K562 (cell line): ENCODE results near the gene TKT. TPM values are rescaled to one million over a fixed set of nuclear protein-coding genes. Genes with fewer than 3 reads are reported as not detected.

Experiments
- ATAC-seq: fragments of 200-7000 bp; cut with Tn5 transposase; 3 replicates; pipeline ENCODE4 v1.9.1; 2020; ENCODE audit warnings: moderate library complexity
- BruUV-seq: library from RNA; stranded (reverse); fragments of 400-500 nt; replicated peaks from 2 replicates; lab custom pipeline; 2021; lab: Mats Ljungman, UMichigan
- CTCF ChIA-PET: fragments of 300-600 bp; formaldehyde crosslinking; extraction: SDS; loops from one replicate; lab custom pipeline; 2021; ENCODE audit warnings: low intra/inter-chr PET ratio; lab: Yijun Ruan, JAX
- POLR2A ChIA-PET: fragments of 300-600, 350-650 bp; sonication (Branson Sonifier 250); formaldehyde crosslinking; extraction: SDS; loops from one replicate; lab custom pipeline; 2021; ENCODE audit warnings: antibody characterized with exemption, inconsistent platforms; lab: Yijun Ruan, JAX
- DNase-seq, 4 experiments: peaks; one replicate each; pipeline versions ENCODE4 v3.0.0 to v3.0.0-alpha.2; 2011 to 2018; ENCODE audit warnings: low spot score in 3 of 4, mixed read lengths in 3 of 4; ENCODE audit errors: extremely low read depth in 1 of 4
- FAIRE-seq: peaks from 2 replicates; lab custom pipeline; 2011; peaks lifted over from hg19 to GRCh38; lab: Jason Lieb, UNC
- H2AFZ ChIP-seq: 2 replicates; pipeline ENCODE4 v1.6.0; 2011; ENCODE audit warnings: low read depth, low read length, control low read depth, inconsistent platforms
- H3K27ac ChIP-seq: fragments of 200-600 bp; 3 replicates; pipeline ENCODE4 v1.8.0; 2011; ENCODE audit warnings: low read depth, mild to moderate bottlenecking, control low read depth, inconsistent platforms, low read length, moderate library complexity, mixed read lengths; ENCODE audit errors: extremely low read depth
- H3K27me3 ChIP-seq, 2 experiments: fragments of 300-600 bp in 1 of 2; 2 replicates in 1 of 2; 3 replicates in 1 of 2; pipeline versions ENCODE4 v1.6.0 to v1.8.0; 2011; ENCODE audit warnings: inconsistent platforms in 2 of 2, low read length in 2 of 2, mild to moderate bottlenecking in 1 of 2, mixed read lengths in 1 of 2, moderate library complexity in 1 of 2; ENCODE audit not compliant: control insufficient read depth in 2 of 2, insufficient read depth in 2 of 2
- H3K36me3 ChIP-seq: fragments of 300-600 bp; 3 replicates; pipeline ENCODE4 v1.8.0; 2011; ENCODE audit warnings: mild to moderate bottlenecking, low read length, inconsistent platforms; ENCODE audit not compliant: control insufficient read depth, insufficient read depth
- H3K4me1 ChIP-seq, 2 experiments: fragments of 200-600 bp in 1 of 2; replicated peaks in 1 of 2; 2 replicates in 1 of 2; 3 replicates in 1 of 2; pipeline versions ENCODE4 v1.5.1 to v1.8.0; 2011; ENCODE audit warnings: inconsistent platforms in 2 of 2, low read length in 2 of 2, mild to moderate bottlenecking in 1 of 2, mixed read lengths in 1 of 2, moderate library complexity in 1 of 2; ENCODE audit not compliant: control insufficient read depth in 2 of 2, insufficient read depth in 2 of 2
- H3K4me2 ChIP-seq: 2 replicates; pipeline ENCODE4 v1.6.1; 2011; ENCODE audit warnings: low read length, control low read depth, inconsistent platforms, mixed read lengths; ENCODE audit not compliant: insufficient read depth
- H3K4me3 ChIP-seq: fragments of 200-600 bp; sonication (generic), shearing (Covaris generic); 2 replicates; pipeline ENCODE4 v1.5.1; 2016; ENCODE audit warnings: control low read depth, inconsistent platforms
- H3K79me2 ChIP-seq: fragments of 200-600 bp; 3 replicates; pipeline ENCODE4 v1.8.0; 2011; ENCODE audit warnings: low read length, inconsistent platforms; ENCODE audit not compliant: control insufficient read depth, insufficient read depth
- H3K9ac ChIP-seq, 2 experiments: 2 replicates each; pipeline versions ENCODE4 v1.6.0 to v1.6.1; 2011; ENCODE audit warnings: low read depth in 2 of 2, low read length in 2 of 2, control low read depth in 1 of 2, inconsistent platforms in 1 of 2, mild to moderate bottlenecking in 1 of 2, mixed read lengths in 1 of 2; ENCODE audit not compliant: insufficient read depth in 1 of 2
- H3K9me1 ChIP-seq: one replicate; pipeline ENCODE4 v1.6.0; 2011; ENCODE audit warnings: inconsistent platforms, mild to moderate bottlenecking, low read length, moderate library complexity; ENCODE audit not compliant: control insufficient read depth, insufficient read depth
- H3K9me3 ChIP-seq: replicated peaks from 2 replicates; pipeline ENCODE4 v1.5.1; 2011; ENCODE audit warnings: low read depth, low read length, inconsistent platforms; ENCODE audit not compliant: control insufficient read depth, insufficient read depth
- H4K20me1 ChIP-seq: replicated peaks from 2 replicates; pipeline ENCODE4 v1.6.1; 2011; ENCODE audit warnings: low read length, inconsistent platforms, mixed read lengths; ENCODE audit not compliant: control insufficient read depth, insufficient read depth
- ARNT ChIP-seq, 2 experiments: fragments of 450-650 bp; IDR thresholded peaks; 2 replicates each; pipeline ENCODE4 v1.6.1; 2016; ENCODE audit warnings: mild to moderate bottlenecking in 1 of 2
- CBX3 ChIP-seq, 2 experiments: IDR thresholded peaks; 1 replicate in 1 of 2; 2 replicates in 1 of 2; pipeline ENCODE4 v1.6.1; 2012; ENCODE audit warnings: inconsistent platforms in 2 of 2, low read length in 2 of 2, borderline replicate concordance in 1 of 2, control low read depth in 1 of 2
- CTCFL ChIP-seq: IDR thresholded peaks from 2 replicates; pipeline ENCODE4 v1.6.1; 2011; ENCODE audit warnings: borderline replicate concordance, low read depth, mild to moderate bottlenecking, moderate library complexity, low read length; ENCODE audit not compliant: insufficient read depth, poor library complexity, severe bottlenecking
- GATAD2A ChIP-seq: fragments of 450-650 bp; IDR thresholded peaks from 2 replicates; pipeline ENCODE4 v1.6.1; 2017
- HMG20A ChIP-seq: fragments of 450-650 bp; formaldehyde crosslinking; conservative IDR thresholded peaks from 2 replicates; pipeline ENCODE4 v1.4.0; 2020; ENCODE audit warnings: mild to moderate bottlenecking, mixed read lengths
- L3MBTL2 ChIP-seq: fragments of 450-650 bp; IDR thresholded peaks from 2 replicates; pipeline ENCODE4 v1.6.1; 2016; ENCODE audit warnings: mild to moderate bottlenecking, moderate library complexity
- SPI1 ChIP-seq: IDR thresholded peaks from 2 replicates; pipeline ENCODE4 v1.6.1; 2011; ENCODE audit warnings: low read depth, low read length, control low read depth, borderline replicate concordance
- TCF15 ChIP-seq: fragments of 250-450 bp; sonication (Bioruptor Pico); IDR thresholded peaks from 2 replicates; pipeline ENCODE4 v1.8.0; 2022; ENCODE audit warnings: moderate library complexity, mild to moderate bottlenecking, inconsistent platforms
- WGBS: fragments of 100-300 bp; shearing (Covaris generic); methylation state at CpG from one replicate; pipeline ENCODE4 v1.1.6; 2016; ENCODE audit warnings: low coverage, mixed read lengths; ENCODE audit not compliant: insufficient coverage; ENCODE audit errors: missing lambda C conversion rate; 5-methylcytosine and 5-hydroxymethylcytosine counted together
- in situ Hi-C: fragments of 300-500 bp; cut with MboI; formaldehyde crosslinking; loops from 4 replicates; pipeline ENCODE4 v1.15.0; 2018; ENCODE audit warnings: inconsistent platforms, mixed read lengths
- intact Hi-C: fragments of 100-400 bp; cut with micrococcal nuclease; formaldehyde crosslinking; loops from 2 replicates; pipeline ENCODE4 v1.14.2; 2022
- polyA plus RNA-seq, 8 experiments: library from polyadenylated mRNA; depleted of rRNA in 4 of 8; stranded (reverse) in 5 of 8; unstranded in 3 of 8; fragments of >200 nt; fragmentation: Nextera tagmentation in 2 of 8; fragmentation: Illumina TruSeq in 1 of 8; extraction: Ambion mirVana in 2 of 8; extraction: Trizol in 1 of 8; gene quantifications; 2 replicates each; pipeline versions ENCODE4 v1.2.1 to v1.2.3, GENCODE V29; 2011 to 2014; ENCODE audit warnings: inconsistent platforms in 1 of 8, missing spikeins in 1 of 8
- total RNA-seq, 7 experiments: library from RNA; depleted of rRNA in 6 of 7; stranded (reverse); fragments of >200 nt in 6 of 7; fragmentation: Illumina TruSeq in 2 of 7; extraction: Trizol in 2 of 7; gene quantifications; 2 replicates each; pipeline versions ENCODE4 v1.2.1 to v1.2.3, GENCODE V29; 2011 to 2021; ENCODE audit warnings: low replicate concordance in 1 of 7

The TKT gene
- total and polyA plus RNA-seq, 9 of the 15 experiments (the other 6 are each of a cell fraction or from before 2014, with no cell fraction given) = 58.1 to 401 (median 187) TPM

- TF ChIP-seq HMG20A (CRISPR knock-in tag) (no peak), CTCFL (peak; percentile 70), GATAD2A (no peak), CBX3 (IDR thresholded peaks at IDR 0.05; ENCODE audit: borderline replicate concordance in 1 of 2, low read length in 2 of 2) (peak in 1 of 2 experiments; percentile 18; a peak in 1 of 3 replicates), L3MBTL2 (0 out of 2 replicates have a peak, but pooled peaks have one; percentile 15), TCF15 (CRISPR knock-in tag) (no peak)
Observed at GRCh38 chr3:53219895-53220483, 35.8 kb downstream of the TKT start (continued).

- ChIA-PET CTCF (no interaction called here), POLR2A (interaction anchor here (0.6 kb wide), 1 partner anchor 18 kb away, joined by 4 read pairs; no protein-coding TSS in a partner anchor)
- Histone ChIP-seq H4K20me1 (peaks cover 8% of the 10 kb centered on the region), H3K4me1 (no peaks in the 10 kb centered on the region), H3K27ac (no peak overlapping the region), H3K79me2 (no peaks in the 10 kb centered on the region), H3K36me3 (peaks cover 4% of the 10 kb centered on the region; the same call in 1 of the 3 replicates), H3K4me2 (no peak overlapping the region), H3K27me3 (no peaks in the 10 kb centered on the region), H3K9me3 (no peaks in the 10 kb centered on the region), H3K9me1 (no peaks in the 10 kb centered on the region), H3K4me3 (no peak overlapping the region), H3K9ac (no peak overlapping the region), H2AFZ (no peak overlapping the region)
- no peak for DNase-seq
- no peak for FAIRE-seq
- no TSS peak for BruUV-seq
- WGBS = 40% methylated on average over 1 of the region's 2 CpGs
- in situ Hi-C loops (no loop called here), intact Hi-C loops (no loop called here)
- TF ChIP-seq ARNT (IDR thresholded peaks at IDR 0.05) (no peak), SPI1 (0 out of 2 replicates have a peak, but pooled peaks have one; percentile 29)
- no peak for ATAC-seq
Observed at GRCh38 chr3:53218131-53218530, 37.7 kb downstream of the TKT start.
